ENCODE measurements around the gene C11orf52. TPM values are rescaled to one million over a fixed set of nuclear protein-coding genes. Genes with fewer than 3 reads are reported as not detected.

Gene C11orf52
- total and polyA plus RNA-seq, 2 of the 13 experiments (the other 11 are each of a cell fraction or from before 2014, with no cell fraction given) = 7.4 to 11.0 TPM

DNA sequence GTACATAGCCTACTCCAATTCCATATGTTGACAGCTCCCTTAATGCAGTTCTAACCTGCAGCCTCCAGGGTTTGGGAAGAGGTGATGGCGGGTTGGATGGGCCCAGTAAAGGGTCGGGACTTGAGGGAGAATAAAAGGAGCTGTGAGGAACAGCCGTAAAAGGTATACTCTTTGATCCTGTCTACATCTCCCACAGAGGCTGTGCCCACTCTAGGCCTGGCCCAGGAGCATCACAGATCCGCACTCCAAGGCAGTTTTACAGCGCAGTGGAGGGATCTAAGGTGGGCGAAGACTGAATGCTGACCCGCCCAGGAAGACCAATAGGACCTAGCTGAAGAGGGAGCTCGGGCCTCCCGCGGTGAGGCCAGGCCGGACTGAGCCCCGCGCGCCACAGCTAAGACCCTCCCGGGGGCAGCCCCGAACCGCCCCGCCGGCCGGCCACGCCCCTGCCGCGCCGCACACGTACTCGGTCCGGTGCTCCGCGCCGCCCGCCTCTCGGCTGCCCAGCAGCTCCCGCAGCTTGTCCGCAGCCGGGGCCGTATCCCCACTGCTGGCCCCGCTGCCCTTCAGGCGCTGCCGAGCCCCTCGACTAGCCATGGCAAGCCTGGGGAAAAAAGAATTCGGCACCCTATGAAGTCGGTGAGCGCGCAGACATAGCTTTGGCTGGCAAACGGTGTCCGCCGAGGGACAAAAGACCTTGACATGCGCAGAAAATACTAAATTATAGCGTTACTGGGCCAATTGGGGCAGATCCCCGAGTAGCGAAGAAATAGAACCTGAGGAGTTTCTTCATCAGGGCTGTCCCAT lies 47.6 kb upstream of the C11orf52 start, which contains the start of gene ALG9 (continued):
- TF ChIP-seq MIER3 (CRISPR knock-in tag; IDR thresholded peaks at IDR 0.05; ENCODE audit: borderline replicate concordance) (0 out of 2 replicates have a peak, but pooled peaks have one; percentile 52), PITX1 (CRISPR knock-in tag; IDR thresholded peaks at IDR 0.05) (no peak; the same call in 1 of the 2 replicates), ZNF136 (CRISPR knock-in tag; IDR thresholded peaks at IDR 0.05; ENCODE audit: low read depth) (0 out of 2 replicates have a peak, but pooled peaks have one; percentile 15), ZNF350 (CRISPR knock-in tag; IDR thresholded peaks at IDR 0.05; ENCODE audit: borderline replicate concordance, low read depth) (peak; percentile 73; the same call in 1 of the 2 replicates), ZNF253 (CRISPR knock-in tag; IDR thresholded peaks at IDR 0.05; ENCODE audit: borderline replicate concordance) (peak; percentile 35; the same call in 1 of the 2 replicates), PBX3 (CRISPR knock-in tag; IDR thresholded peaks at IDR 0.05; ENCODE audit: borderline replicate concordance) (no peak), TP53 (CRISPR knock-in tag; conservative IDR thresholded peaks at IDR 0.05) (no peak), YEATS4 (CRISPR knock-in tag; IDR thresholded peaks at IDR 0.05; ENCODE audit: borderline replicate concordance) (peak; percentile 94), ZNF337 (CRISPR knock-in tag; IDR thresholded peaks at IDR 0.05; ENCODE audit: borderline replicate concordance, low read depth) (no peak), ZNF577 (CRISPR knock-in tag; IDR thresholded peaks at IDR 0.05; ENCODE audit: borderline replicate concordance, low read depth) (no peak), LRRFIP1 (CRISPR knock-in tag; conservative IDR thresholded peaks at IDR 0.05) (no peak), NR1H2 (CRISPR knock-in tag; IDR thresholded peaks at IDR 0.05; ENCODE audit: borderline replicate concordance, low read depth) (no peak), DNMT3B (CRISPR knock-in tag; conservative IDR thresholded peaks at IDR 0.05) (no peak), SP5 (CRISPR knock-in tag; IDR thresholded peaks at IDR 0.05; ENCODE audit: borderline replicate concordance, low read depth) (peak; percentile 26; the same call in 1 of the 2 replicates), U2AF2 (IDR thresholded peaks at IDR 0.05; ENCODE audit: low read depth, low read length) (no peak), ZNF124 (CRISPR knock-in tag; IDR thresholded peaks at IDR 0.05) (peak; percentile 46; the same call in 1 of the 2 replicates), THAP7 (CRISPR knock-in tag; IDR thresholded peaks at IDR 0.05) (no peak), ZNF572 (CRISPR knock-in tag; IDR thresholded peaks at IDR 0.05) (no peak), RARG (CRISPR knock-in tag; IDR thresholded peaks at IDR 0.05; ENCODE audit: low read depth) (no peak), ATF1 (CRISPR knock-in tag; IDR thresholded peaks at IDR 0.05) (no peak), TARDBP (CRISPR knock-in tag; IDR thresholded peaks at IDR 0.05) (peak; percentile 65; the same call in 1 of the 2 replicates), IKZF4 (CRISPR knock-in tag; IDR thresholded peaks at IDR 0.05; ENCODE audit: borderline replicate concordance, low read depth, not compliant biosample characterization) (peak; percentile 74), SMYD3 (CRISPR knock-in tag; IDR thresholded peaks at IDR 0.05) (0 out of 2 replicates have a peak, but pooled peaks have one; percentile 49), MLLT10 (CRISPR knock-in tag; IDR thresholded peaks at IDR 0.05) (no peak)
- TF ChIP-seq, protein P1, sequence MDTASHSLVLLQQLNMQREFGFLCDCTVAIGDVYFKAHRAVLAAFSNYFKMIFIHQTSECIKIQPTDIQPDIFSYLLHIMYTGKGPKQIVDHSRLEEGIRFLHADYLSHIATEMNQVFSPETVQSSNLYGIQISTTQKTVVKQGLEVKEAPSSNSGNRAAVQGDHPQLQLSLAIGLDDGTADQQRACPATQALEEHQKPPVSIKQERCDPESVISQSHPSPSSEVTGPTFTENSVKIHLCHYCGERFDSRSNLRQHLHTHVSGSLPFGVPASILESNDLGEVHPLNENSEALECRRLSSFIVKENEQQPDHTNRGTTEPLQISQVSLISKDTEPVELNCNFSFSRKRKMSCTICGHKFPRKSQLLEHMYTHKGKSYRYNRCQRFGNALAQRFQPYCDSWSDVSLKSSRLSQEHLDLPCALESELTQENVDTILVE (CRISPR knock-in tag; IDR thresholded peaks at IDR 0.05) = peak; percentile 63; the same call in 1 of the 2 replicates
